ENCODE results near the gene ACTRT2.

DNA sequence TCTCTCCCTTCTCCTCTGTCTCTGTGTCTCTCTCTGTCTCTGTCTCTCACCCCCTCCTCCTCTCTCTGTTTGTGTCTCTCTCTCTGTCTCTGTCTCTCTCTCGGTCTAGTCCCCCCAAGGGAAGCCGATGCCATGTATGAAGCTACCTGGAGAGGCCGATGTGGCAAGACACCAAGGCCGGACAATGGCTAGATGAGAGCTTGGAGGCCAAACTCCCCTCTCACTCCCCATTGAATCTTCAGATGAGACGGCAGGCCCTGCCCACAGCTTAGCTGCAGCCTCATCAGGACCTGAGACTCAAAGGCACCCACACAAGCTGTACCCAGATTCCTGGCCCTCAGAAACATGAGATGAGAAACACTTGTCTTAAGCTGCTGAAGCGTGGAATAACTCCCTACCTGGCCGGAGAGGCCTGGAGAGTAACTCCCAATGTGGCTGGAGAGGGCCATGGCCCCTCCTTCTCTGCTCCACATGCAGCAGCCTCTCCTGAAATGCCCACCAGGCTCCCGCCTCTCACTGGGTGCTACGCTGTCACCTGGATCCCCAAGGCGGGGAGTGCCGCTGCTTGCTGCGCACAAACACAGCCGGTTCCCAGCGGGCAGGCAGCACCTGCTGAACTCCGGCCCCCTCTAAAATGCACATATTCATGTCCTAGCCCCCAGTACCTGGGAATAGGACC is 7.8 kb upstream of the ACTRT2 start:
- TF ChIP-seq EP300 (IDR thresholded peaks at IDR 0.05) (no peak), POLR2A (IDR thresholded peaks at IDR 0.05) (no peak)
- TF ChIP-seq, protein P1, sequence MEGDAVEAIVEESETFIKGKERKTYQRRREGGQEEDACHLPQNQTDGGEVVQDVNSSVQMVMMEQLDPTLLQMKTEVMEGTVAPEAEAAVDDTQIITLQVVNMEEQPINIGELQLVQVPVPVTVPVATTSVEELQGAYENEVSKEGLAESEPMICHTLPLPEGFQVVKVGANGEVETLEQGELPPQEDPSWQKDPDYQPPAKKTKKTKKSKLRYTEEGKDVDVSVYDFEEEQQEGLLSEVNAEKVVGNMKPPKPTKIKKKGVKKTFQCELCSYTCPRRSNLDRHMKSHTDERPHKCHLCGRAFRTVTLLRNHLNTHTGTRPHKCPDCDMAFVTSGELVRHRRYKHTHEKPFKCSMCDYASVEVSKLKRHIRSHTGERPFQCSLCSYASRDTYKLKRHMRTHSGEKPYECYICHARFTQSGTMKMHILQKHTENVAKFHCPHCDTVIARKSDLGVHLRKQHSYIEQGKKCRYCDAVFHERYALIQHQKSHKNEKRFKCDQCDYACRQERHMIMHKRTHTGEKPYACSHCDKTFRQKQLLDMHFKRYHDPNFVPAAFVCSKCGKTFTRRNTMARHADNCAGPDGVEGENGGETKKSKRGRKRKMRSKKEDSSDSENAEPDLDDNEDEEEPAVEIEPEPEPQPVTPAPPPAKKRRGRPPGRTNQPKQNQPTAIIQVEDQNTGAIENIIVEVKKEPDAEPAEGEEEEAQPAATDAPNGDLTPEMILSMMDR (IDR thresholded peaks at IDR 0.05) = no peak
